ENCODE results near the gene AKAP9. TPM values are rescaled to one million over a fixed set of nuclear protein-coding genes. Genes with fewer than 3 reads are reported as not detected.

AKAP9 gene
- total and polyA plus RNA-seq, 9 of the 15 experiments (the other 6 are each of a cell fraction or from before 2014, with no cell fraction given) = 25.5 to 80.9 (median 46.3) TPM

DNA sequence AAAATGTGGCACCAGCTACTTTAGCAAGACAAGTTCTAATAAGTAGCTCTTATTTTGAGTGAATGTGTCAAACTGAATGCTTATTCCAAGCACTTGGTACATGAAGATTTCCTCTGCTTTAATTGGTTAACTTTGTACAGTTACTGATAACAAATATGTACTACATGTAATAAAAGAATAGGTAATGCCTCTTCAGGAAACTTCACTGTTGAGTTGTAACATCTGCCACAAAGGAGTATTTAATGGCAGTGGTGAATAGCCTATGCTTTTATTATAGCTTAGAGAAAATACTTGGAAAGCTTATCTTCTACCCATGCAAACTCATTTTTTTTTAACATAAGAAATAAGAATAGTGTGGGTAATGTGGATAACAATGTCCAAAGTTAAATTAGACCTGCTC is 111.0 kb downstream of the AKAP9 start:
- ChIA-PET CTCF (ENCODE audit: low intra/inter-chr PET ratio) (no interaction called here), POLR2A (interaction anchor here (0.5 kb wide), 1 partner anchor 170 kb away, joined by 3 read pairs; no protein-coding TSS in a partner anchor)
- no TSS peak for BruUV-seq (replicated peaks)
- Histone ChIP-seq H3K9me1 (ENCODE audit: control insufficient read depth, insufficient read depth, low read length) (no peaks in the 10 kb centered on the region), H3K4me2 (ENCODE audit: insufficient read depth, low read length) (no peak overlapping the region), H3K9ac (ENCODE audit: insufficient read depth in 1 of 2, low read depth in 2 of 2, low read length in 2 of 2) (no peak overlapping the region), H3K27ac (ENCODE audit: extremely low read depth, low read depth, low read length) (no peak overlapping the region), H3K9me3 (replicated peaks; ENCODE audit: control insufficient read depth, insufficient read depth, low read depth, low read length) (no peaks in the 10 kb centered on the region), H3K4me3 (no peak overlapping the region), H4K20me1 (replicated peaks; ENCODE audit: control insufficient read depth, insufficient read depth, low read length) (no peaks in the 10 kb centered on the region), H3K36me3 (ENCODE audit: control insufficient read depth, insufficient read depth, low read length) (peaks cover 21% of the 10 kb centered on the region), H3K79me2 (ENCODE audit: control insufficient read depth, insufficient read depth, low read length) (no peaks in the 10 kb centered on the region), H3K4me1 (replicated peaks in 1 of 2; ENCODE audit: control insufficient read depth in 2 of 2, insufficient read depth in 2 of 2, low read length in 2 of 2) (no peaks in the 10 kb centered on the region), H2AFZ (ENCODE audit: low read depth, low read length) (no peak overlapping the region), H3K27me3 (ENCODE audit: control insufficient read depth in 2 of 2, insufficient read depth in 2 of 2, low read length in 2 of 2) (no peaks in the 10 kb centered on the region)
- FAIRE-seq (no peak), ATAC-seq (no peak), DNase-seq (ENCODE audit: extremely low read depth in 1 of 4, low spot score in 3 of 4) (no peak)
- intact Hi-C loops (cut with micrococcal nuclease) = no loop called here
- in situ Hi-C loops (cut with MboI) = no loop called here
- no peak for TF ChIP-seq RBM15 (IDR thresholded peaks at IDR 0.05; ENCODE audit: insufficient read depth, low read length)
- TF ChIP-seq SIN3A (IDR thresholded peaks at IDR 0.05; ENCODE audit: borderline replicate concordance in 2 of 2, control insufficient read depth in 1 of 2, low read depth in 2 of 2, low read length in 2 of 2) = no peak
- TF ChIP-seq PPARD (CRISPR knock-in tag; IDR thresholded peaks at IDR 0.05) = no peak
- TF ChIP-seq GTF2F1 (IDR thresholded peaks at IDR 0.05; ENCODE audit: low read depth, low read length) = no peak
- no peak for TF ChIP-seq TEAD1 (CRISPR knock-in tag; IDR thresholded peaks at IDR 0.05)
- TF ChIP-seq, protein P1, sequence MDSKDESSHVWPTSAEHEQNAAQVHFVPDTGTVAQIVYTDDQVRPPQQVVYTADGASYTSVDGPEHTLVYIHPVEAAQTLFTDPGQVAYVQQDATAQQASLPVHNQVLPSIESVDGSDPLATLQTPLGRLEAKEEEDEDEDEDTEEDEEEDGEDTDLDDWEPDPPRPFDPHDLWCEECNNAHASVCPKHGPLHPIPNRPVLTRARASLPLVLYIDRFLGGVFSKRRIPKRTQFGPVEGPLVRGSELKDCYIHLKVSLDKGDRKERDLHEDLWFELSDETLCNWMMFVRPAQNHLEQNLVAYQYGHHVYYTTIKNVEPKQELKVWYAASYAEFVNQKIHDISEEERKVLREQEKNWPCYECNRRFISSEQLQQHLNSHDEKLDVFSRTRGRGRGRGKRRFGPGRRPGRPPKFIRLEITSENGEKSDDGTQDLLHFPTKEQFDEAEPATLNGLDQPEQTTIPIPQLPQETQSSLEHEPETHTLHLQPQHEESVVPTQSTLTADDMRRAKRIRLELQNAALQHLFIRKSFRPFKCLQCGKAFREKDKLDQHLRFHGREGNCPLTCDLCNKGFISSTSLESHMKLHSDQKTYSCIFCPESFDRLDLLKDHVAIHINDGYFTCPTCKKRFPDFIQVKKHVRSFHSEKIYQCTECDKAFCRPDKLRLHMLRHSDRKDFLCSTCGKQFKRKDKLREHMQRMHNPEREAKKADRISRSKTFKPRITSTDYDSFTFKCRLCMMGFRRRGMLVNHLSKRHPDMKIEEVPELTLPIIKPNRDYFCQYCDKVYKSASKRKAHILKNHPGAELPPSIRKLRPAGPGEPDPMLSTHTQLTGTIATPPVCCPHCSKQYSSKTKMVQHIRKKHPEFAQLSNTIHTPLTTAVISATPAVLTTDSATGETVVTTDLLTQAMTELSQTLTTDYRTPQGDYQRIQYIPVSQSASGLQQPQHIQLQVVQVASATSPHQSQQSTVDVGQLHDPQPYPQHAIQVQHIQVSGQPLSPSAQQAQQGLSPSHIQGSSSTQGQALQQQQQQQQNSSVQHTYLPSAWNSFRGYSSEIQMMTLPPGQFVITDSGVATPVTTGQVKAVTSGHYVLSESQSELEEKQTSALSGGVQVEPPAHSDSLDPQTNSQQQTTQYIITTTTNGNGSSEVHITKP (IDR thresholded peaks at IDR 0.05; ENCODE audit: partially characterized antibody) = no peak
- no peak for TF ChIP-seq RB1 (IDR thresholded peaks at IDR 0.05; ENCODE audit: low read depth)
- TF ChIP-seq, protein P2, sequence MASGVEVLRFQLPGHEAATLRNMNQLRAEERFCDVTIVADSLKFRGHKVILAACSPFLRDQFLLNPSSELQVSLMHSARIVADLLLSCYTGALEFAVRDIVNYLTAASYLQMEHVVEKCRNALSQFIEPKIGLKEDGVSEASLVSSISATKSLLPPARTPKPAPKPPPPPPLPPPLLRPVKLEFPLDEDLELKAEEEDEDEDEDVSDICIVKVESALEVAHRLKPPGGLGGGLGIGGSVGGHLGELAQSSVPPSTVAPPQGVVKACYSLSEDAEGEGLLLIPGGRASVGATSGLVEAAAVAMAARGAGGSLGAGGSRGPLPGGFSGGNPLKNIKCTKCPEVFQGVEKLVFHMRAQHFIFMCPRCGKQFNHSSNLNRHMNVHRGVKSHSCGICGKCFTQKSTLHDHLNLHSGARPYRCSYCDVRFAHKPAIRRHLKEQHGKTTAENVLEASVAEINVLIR (CRISPR knock-in tag; IDR thresholded peaks at IDR 0.05) = no peak
- TF ChIP-seq, protein P3, sequence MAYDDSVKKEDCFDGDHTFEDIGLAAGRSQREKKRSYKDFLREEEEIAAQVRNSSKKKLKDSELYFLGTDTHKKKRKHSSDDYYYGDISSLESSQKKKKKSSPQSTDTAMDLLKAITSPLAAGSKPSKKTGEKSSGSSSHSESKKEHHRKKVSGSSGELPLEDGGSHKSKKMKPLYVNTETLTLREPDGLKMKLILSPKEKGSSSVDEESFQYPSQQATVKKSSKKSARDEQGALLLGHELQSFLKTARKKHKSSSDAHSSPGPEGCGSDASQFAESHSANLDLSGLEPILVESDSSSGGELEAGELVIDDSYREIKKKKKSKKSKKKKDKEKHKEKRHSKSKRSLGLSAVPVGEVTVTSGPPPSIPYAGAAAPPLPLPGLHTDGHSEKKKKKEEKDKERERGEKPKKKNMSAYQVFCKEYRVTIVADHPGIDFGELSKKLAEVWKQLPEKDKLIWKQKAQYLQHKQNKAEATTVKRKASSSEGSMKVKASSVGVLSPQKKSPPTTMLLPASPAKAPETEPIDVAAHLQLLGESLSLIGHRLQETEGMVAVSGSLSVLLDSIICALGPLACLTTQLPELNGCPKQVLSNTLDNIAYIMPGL (CRISPR knock-in tag; IDR thresholded peaks at IDR 0.05) = no peak
- TF ChIP-seq, protein P4, sequence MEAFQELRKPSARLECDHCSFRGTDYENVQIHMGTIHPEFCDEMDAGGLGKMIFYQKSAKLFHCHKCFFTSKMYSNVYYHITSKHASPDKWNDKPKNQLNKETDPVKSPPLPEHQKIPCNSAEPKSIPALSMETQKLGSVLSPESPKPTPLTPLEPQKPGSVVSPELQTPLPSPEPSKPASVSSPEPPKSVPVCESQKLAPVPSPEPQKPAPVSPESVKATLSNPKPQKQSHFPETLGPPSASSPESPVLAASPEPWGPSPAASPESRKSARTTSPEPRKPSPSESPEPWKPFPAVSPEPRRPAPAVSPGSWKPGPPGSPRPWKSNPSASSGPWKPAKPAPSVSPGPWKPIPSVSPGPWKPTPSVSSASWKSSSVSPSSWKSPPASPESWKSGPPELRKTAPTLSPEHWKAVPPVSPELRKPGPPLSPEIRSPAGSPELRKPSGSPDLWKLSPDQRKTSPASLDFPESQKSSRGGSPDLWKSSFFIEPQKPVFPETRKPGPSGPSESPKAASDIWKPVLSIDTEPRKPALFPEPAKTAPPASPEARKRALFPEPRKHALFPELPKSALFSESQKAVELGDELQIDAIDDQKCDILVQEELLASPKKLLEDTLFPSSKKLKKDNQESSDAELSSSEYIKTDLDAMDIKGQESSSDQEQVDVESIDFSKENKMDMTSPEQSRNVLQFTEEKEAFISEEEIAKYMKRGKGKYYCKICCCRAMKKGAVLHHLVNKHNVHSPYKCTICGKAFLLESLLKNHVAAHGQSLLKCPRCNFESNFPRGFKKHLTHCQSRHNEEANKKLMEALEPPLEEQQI (IDR thresholded peaks at IDR 0.05) = no peak
- no peak for TF ChIP-seq BCOR (IDR thresholded peaks at IDR 0.05)
